Uterus (tissue), 4 donors: ENCODE measurements around the gene STIP1. TPM values are rescaled to one million over a fixed set of nuclear protein-coding genes. Genes with fewer than 3 reads are reported as not detected.
A peak's percentile ranks its signal among the peaks of the same experiment; 100 is the strongest.

Experiments used
- DNase-seq, 2 donors: peaks; one replicate each; pipeline ENCODE4 v3.0.0-alpha.2; 2019 to 2020
- H3K27ac ChIP-seq, 2 donors: fragments of 200-600 bp; sonication (generic); 1 replicate in 1 of 2; 2 replicates in 1 of 2; pipeline ENCODE4 v1.5.1; 2016 to 2018
- H3K27me3 ChIP-seq, 2 donors: fragments of 200-600 bp; sonication (generic); one replicate each; pipeline ENCODE4 v1.5.1; 2018 to 2019; ENCODE audit warnings: control low read depth in 1 of 2
- H3K36me3 ChIP-seq, 2 donors: fragments of 200-600 bp; sonication (generic); one replicate each; pipeline ENCODE4 v1.5.1; 2019; ENCODE audit warnings: control low read depth in 1 of 2
- H3K4me1 ChIP-seq, 2 donors: fragments of 200-600 bp; sonication (generic); one replicate each; pipeline ENCODE4 v1.5.1; 2018 to 2019; ENCODE audit warnings: control low read depth in 1 of 2
- H3K4me3 ChIP-seq, 2 donors: fragments of 200-600 bp; sonication (generic); 1 replicate in 1 of 2; 2 replicates in 1 of 2; pipeline ENCODE4 v1.5.1; 2018 to 2019; ENCODE audit warnings: mild to moderate bottlenecking in 1 of 2
- H3K9me3 ChIP-seq, 2 donors: fragments of 200-600 bp; sonication (generic); one replicate each; pipeline ENCODE4 v1.5.1; 2019; ENCODE audit warnings: control low read depth in 1 of 2
- CTCF ChIP-seq, 4 experiments: fragments of 200-600 bp in 2 of 4; fragments of 450-650 bp in 2 of 4; sonication (generic) in 2 of 4; IDR thresholded peaks; one replicate each; pipeline ENCODE4 v1.5.1; 2016 to 2019; ENCODE audit warnings: antibody characterized with exemption in 4 of 4, mild to moderate bottlenecking in 2 of 4, moderate library complexity in 1 of 4
- POLR2A ChIP-seq, 2 donors: fragments of 450-650 bp; IDR thresholded peaks; one replicate each; pipeline ENCODE4 v1.6.1; 2016; ENCODE audit warnings: antibody characterized with exemption in 2 of 2, mild to moderate bottlenecking in 1 of 2, moderate library complexity in 1 of 2
- intact Hi-C: fragments of 100-400 bp; cut with DNase I; formaldehyde crosslinking; loops from one replicate; pipeline ENCODE4 v1.15.1; 2023; ENCODE audit warnings: low total_unique reads
- total RNA-seq, 4 donors: library from RNA; depleted of rRNA in 3 of 4; stranded (reverse); fragments of >200 nt in 3 of 4; gene quantifications; one replicate each; pipeline versions ENCODE4 v1.1.0 to v1.2.4, GENCODE V29; 2014 to 2023
- donor health status: DM: yes; HTN: yes; CAD: no.

The STIP1 gene
- total RNA-seq, 4 donors from 2014 or later: 20.9 to 101 (median 83.8) TPM

GRCh38 chr11:64209563-64209843 is 23.5 kb downstream of the STIP1 start:
- H3K27me3 ChIP-seq: no peaks in the 10 kb centered on the region
- TF ChIP-seq POLR2A (IDR thresholded peaks at IDR 0.05) (no peak), CTCF (IDR thresholded peaks at IDR 0.05) (no peak)
- no peaks in the 10 kb centered on the region for H3K9me3 ChIP-seq
- no peak overlapping the region for H3K27ac ChIP-seq
- no peaks in the 10 kb centered on the region for H3K4me1 ChIP-seq
- DNase-seq: no peak
- H3K36me3 ChIP-seq: no peaks in the 10 kb centered on the region
- H3K4me3 ChIP-seq: no peak overlapping the region
- intact Hi-C loops: loop anchor here (5.0 kb wide), 1 partner anchor 88 kb away; no protein-coding TSS in a partner anchor

- TF ChIP-seq CTCF (IDR thresholded peaks at IDR 0.05) (no peak), POLR2A (IDR thresholded peaks at IDR 0.05) (no peak)
- no peak overlapping the region for H3K27ac ChIP-seq
- no peak overlapping the region for H3K4me3 ChIP-seq
These were observed 24.5 kb downstream of the STIP1 start for GRCh38 chr11:64210301-64211020.

GRCh38 chr11:64211181-64211872 is 25.4 kb downstream of the STIP1 start:
- intact Hi-C loops: no loop called here
- Histone ChIP-seq H3K27ac (no peak overlapping the region), H3K9me3 (no peaks in the 10 kb centered on the region), H3K4me1 (no peaks in the 10 kb centered on the region), H3K4me3 (no peak overlapping the region), H3K36me3 (no peaks in the 10 kb centered on the region), H3K27me3 (no peaks in the 10 kb centered on the region)
- peak in 1 of 2 donors; percentile 17 for DNase-seq
- TF ChIP-seq POLR2A (IDR thresholded peaks at IDR 0.05) (no peak), CTCF (IDR thresholded peaks at IDR 0.05) (no peak)

More at GRCh38 chr11:64210301-64211020, 24.5 kb downstream of the STIP1 start:
- Histone ChIP-seq H3K4me1 (no peaks in the 10 kb centered on the region), H3K9me3 (no peaks in the 10 kb centered on the region), H3K27me3 (no peaks in the 10 kb centered on the region), H3K36me3 (no peaks in the 10 kb centered on the region)
- intact Hi-C loops: no loop called here
- DNase-seq: no peak

GRCh38 chr11:64216879-64217278 is 30.9 kb downstream of the STIP1 start:
- intact Hi-C loops: no loop called here
- Histone ChIP-seq H3K4me3 (no peak overlapping the region), H3K9me3 (no peaks in the 10 kb centered on the region), H3K36me3 (no peaks in the 10 kb centered on the region), H3K27ac (no peak overlapping the region), H3K4me1 (no peaks in the 10 kb centered on the region), H3K27me3 (no peaks in the 10 kb centered on the region)
- TF ChIP-seq POLR2A (IDR thresholded peaks at IDR 0.05) (no peak), CTCF (IDR thresholded peaks at IDR 0.05) (no peak)
- no peak for DNase-seq

- Histone ChIP-seq H3K27ac (no peak overlapping the region), H3K4me1 (no peaks in the 10 kb centered on the region), H3K27me3 (no peaks in the 10 kb centered on the region), H3K9me3 (no peaks in the 10 kb centered on the region), H3K36me3 (no peaks in the 10 kb centered on the region), H3K4me3 (no peak overlapping the region)
- intact Hi-C loops: no loop called here
- no peak for TF ChIP-seq CTCF (IDR thresholded peaks at IDR 0.05)
- peak in 1 of 2 donors; percentile 21 for DNase-seq
These were observed 32.8 kb downstream of the STIP1 start for GRCh38 chr11:64218628-64219353.
